ENCODE data around the gene DUSP14.

The DUSP14 gene

DNA sequence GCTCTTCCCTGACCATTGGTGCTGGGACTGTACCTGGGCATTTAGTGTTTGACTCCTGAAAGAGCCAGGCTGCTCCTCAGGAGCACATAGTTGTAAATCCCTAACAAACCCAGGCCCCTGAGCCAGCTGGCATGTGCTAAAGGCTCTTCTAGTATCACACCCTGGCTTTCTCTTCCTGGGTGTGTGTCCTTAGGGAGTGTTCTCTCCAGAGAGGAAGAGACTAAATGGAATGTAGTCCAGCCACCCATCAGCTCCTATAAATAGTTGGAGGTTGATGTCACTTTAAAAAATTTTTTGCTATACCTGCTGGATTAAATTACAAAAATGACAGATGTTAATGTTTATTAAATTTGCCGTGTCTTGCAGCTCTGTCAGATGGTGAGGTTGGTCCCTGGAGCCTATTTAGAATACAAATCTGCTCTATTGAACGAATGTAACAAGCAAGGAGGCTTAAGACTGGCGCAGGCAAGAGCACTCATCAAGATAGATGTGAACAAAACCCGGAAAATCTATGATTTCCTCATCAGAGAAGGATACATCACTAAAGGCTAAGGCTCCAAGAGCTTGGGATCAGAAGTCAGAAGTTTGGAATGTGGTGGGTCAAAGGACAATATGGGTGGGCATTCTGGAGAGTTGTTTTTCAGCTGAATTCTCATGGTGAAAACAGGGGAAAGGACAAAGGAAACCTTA lies 13.1 kb upstream of the DUSP14 start:
- H3K4me3 ChIP-seq (ENCODE audit: low read length) = no peak overlapping the region
- TF ChIP-seq, protein P1, sequence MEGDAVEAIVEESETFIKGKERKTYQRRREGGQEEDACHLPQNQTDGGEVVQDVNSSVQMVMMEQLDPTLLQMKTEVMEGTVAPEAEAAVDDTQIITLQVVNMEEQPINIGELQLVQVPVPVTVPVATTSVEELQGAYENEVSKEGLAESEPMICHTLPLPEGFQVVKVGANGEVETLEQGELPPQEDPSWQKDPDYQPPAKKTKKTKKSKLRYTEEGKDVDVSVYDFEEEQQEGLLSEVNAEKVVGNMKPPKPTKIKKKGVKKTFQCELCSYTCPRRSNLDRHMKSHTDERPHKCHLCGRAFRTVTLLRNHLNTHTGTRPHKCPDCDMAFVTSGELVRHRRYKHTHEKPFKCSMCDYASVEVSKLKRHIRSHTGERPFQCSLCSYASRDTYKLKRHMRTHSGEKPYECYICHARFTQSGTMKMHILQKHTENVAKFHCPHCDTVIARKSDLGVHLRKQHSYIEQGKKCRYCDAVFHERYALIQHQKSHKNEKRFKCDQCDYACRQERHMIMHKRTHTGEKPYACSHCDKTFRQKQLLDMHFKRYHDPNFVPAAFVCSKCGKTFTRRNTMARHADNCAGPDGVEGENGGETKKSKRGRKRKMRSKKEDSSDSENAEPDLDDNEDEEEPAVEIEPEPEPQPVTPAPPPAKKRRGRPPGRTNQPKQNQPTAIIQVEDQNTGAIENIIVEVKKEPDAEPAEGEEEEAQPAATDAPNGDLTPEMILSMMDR (conservative IDR thresholded peaks at IDR 0.05; ENCODE audit: low read depth, low read length) = no peak
- DNase-seq (ENCODE audit: low read depth) = no peak

DNA sequence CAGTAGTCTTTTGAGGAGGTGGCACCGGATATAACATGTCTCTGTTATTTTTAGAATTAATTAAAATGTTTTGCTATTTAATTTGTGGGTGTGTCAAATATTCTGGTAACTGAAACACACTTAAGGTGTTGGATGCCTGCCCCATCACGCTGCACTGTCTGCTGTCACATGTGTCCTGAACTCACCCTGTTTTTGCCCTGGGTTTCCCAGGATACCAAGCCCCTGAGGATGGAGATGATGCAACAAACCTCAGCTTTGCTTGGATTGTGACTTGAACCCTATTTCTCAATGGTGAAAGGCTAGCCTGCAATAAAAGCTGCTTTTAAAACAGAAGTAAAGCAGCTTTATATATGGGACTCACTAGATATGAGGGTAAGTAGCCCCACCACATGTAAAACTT lies 11.5 kb upstream of the DUSP14 start:
- no peak for DNase-seq (ENCODE audit: low read depth)
- TF ChIP-seq, protein P1 (conservative IDR thresholded peaks at IDR 0.05; ENCODE audit: low read depth, low read length) = no peak
- no peak overlapping the region for H3K4me3 ChIP-seq (ENCODE audit: low read length)

DNA sequence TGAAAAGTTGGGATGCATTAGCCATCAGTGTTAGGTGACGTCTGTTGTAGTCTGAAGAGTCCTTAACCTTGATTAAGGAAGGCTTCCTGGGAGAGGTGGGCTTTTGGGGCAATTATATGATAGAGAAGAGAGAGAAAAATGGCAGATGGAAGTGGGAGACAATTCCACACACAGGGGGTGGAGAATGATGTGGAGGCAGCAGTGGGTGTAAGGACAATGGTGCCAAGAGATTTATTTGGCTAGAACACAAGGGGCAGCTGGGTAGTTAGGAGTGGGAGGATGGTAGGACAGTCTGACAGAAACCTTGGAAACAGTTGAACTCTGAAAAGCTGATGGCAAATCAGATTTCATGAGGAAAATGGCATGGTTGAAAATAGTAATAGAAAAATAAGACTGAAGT lies 10.7 kb upstream of the DUSP14 start:
- TF ChIP-seq, protein P1 (conservative IDR thresholded peaks at IDR 0.05; ENCODE audit: low read depth, low read length) = no peak

DNA sequence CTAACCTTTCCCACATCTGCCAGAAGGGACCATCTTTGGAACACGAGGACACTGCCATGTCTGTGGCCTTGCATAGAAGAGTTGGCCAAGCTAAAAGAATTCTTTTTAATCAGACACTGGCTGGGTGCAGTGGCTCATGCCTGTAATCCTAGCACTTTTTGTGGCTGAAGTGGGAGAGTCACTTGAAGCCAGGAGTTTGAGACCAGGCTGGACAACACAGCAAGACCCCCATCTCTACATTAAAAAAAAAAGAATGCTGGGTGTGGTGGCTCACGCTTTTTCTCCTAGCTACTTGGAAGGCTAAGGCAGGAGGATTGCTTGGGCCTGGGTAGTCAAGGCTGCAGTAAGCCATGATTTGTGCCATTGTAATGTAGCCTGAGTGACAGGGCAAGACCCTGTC lies 9.3 kb upstream of the DUSP14 start:
- no peak overlapping the region for H3K4me3 ChIP-seq (ENCODE audit: low read length)
- no peak for DNase-seq (ENCODE audit: low read depth)
- TF ChIP-seq, protein P1 (conservative IDR thresholded peaks at IDR 0.05; ENCODE audit: low read depth, low read length) = no peak

More for the DNA sequence above, 10.7 kb upstream of the DUSP14 start:
- H3K4me3 ChIP-seq (ENCODE audit: low read length) = no peak overlapping the region
- no peak for DNase-seq (ENCODE audit: low read depth)

DNA sequence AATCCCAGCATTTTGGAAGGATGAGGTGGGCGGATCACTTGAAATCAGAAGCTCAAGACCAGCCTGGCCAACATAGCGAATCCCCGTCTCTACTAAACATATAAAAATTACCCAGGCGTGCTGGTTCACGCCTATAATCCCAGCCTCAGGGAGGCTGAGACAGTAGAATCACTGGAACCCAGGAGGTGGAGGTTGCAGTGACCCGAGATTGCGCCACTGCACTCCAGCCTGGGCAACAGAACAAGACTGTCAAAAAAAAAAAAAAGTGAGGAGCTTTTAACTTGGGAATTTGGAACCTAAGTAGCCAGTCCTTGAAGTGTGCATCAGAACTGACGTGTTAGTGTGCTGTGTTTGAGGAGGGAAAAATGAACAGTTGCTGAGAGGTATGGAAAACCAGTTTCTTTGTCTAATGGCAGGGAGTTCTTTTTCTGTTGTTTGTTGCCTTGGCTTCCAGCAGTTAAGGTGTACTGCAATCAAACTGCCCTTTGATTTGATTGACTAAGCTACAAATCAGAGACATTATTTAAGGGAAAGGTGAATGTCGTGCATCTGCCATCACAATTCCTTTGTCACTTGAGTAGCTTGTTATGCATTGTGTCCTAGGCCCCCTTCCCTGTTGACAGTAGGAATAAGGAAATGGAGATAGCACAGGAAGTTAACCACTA lies 8.6 kb upstream of the DUSP14 start:
- no peak for DNase-seq (ENCODE audit: low read depth)
- TF ChIP-seq, protein P1 (conservative IDR thresholded peaks at IDR 0.05; ENCODE audit: low read depth, low read length) = no peak
- no peak overlapping the region for H3K4me3 ChIP-seq (ENCODE audit: low read length)

DNA sequence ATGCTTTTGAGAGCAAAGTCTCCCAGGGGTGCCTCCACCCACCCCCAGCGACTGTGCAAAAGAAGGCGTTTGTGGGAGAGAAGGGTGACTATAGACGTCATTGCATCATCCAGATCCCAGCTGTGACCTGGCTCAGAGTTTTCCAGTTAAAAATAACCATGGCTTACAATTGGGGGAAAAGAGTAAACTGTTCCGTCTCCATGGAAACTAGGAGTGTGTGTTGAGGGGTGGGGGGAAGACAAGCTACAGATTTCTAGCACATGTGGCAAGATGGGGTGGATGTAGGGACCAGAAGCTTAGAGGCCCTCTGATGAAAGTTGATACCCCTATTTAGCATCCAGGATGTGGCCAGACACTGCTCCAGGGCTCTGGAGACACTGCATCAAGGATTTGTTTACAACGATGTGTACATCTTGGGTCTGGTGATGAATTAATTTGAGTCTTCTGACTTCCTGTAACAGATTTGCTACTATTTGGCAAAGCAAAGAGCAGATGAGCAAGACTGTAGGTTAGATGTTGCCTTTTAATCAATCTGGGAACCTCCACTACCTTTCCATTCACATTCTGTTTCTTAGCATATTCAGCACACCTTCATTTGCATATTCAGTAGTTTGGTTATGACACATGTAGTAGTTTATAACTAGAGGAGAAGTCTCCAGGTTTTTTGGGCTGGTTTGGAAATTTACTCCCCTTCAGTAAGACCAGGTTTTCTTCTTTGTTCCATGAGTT lies 6.2 kb upstream of the DUSP14 start:
- DNase-seq (ENCODE audit: low read depth) = no peak
- H3K4me3 ChIP-seq (ENCODE audit: low read length) = no peak overlapping the region
- TF ChIP-seq, protein P1 (conservative IDR thresholded peaks at IDR 0.05; ENCODE audit: low read depth, low read length) = no peak
